ENCODE measurements around the gene PRKCB.

Gene PRKCB

GRCh38 chr16:23836404-23837311, 875 bp downstream of the PRKCB start:
- no peak for DNase-seq

DNA sequence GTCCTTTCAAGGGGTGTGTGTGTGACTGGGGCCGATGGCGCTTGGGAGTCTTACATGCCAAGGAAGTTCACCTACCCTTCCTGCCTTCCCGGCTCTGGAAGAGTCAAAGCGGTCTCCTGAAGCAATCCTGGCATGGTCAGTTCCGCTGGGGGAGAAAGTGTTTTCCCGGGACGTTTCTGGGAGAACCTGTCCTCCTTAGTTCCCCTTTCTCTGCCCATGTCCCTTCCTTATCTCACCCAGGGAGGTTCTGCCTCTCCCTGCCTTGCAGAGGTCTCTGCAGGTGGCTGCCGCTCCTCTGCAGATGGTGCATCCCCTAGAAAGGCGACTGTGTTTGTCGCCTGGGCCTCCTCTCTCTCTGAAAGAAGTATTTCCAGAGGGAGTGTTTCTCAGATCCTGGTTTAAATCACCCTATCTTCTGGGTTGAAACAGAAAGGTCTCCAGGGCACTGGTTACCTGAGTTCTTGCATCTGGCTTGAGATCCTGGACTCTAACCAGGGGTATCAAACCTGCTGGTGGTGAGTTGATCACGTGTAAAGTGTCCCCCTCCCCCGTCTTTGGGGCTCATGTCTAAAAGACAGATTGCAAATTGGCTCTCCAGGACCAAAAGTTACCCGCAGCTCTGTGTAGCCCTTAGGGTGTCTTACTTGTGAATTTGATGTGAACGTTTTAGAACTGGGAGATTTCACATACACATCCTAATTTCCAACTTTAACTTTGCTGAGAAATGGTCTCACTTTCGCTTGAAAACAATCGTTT, 1.9 kb downstream of the PRKCB start:
- no peak for DNase-seq

DNA sequence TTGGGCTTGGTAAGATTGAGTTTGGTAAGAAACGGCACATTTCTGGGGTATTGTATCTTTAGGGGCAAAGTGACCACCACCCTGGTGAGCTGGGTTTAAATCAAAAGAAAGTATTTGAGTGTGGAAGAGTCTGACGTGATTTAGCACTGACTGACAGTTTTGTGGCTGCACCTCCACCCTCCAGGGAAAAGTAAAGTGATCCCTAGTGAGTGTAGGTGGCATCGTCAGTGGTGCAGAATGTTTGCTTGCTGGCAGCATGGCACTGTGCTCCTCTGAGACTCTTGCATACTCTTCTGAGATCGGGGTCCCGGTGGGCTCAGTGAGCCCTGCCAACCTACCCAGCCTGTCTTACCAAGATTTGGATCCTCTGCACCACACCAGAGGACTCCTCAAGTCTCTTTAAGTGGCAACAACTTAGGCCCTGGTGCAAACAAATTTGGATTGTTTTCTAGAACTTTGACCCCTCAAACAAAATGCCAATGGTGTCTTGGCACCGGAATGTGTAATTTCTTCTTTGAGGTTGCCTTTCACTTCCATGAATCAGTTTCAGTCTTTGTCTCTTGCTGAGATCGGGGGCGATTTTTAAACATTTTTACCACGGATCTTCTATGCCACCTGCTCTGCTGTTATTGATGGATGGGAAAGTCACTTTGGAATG, 2.8 kb downstream of the PRKCB start:
- DNase-seq = no peak

GRCh38 chr16:23840310-23840709, 4.5 kb downstream of the PRKCB start:
- no peak for DNase-seq

- DNase-seq = no peak
Observed at GRCh38 chr16:23842137-23842600, 6.4 kb downstream of the PRKCB start.

GRCh38 chr16:23843143-23843542, 7.4 kb downstream of the PRKCB start:
- no peak for DNase-seq

- no peak for DNase-seq
Observed at GRCh38 chr16:23847251-23847650, 11.5 kb downstream of the PRKCB start.

GRCh38 chr16:23847948-23848347, 12.2 kb downstream of the PRKCB start:
- DNase-seq = no peak

GRCh38 chr16:23848958-23849357, 13.2 kb downstream of the PRKCB start:
- DNase-seq = no peak

DNA sequence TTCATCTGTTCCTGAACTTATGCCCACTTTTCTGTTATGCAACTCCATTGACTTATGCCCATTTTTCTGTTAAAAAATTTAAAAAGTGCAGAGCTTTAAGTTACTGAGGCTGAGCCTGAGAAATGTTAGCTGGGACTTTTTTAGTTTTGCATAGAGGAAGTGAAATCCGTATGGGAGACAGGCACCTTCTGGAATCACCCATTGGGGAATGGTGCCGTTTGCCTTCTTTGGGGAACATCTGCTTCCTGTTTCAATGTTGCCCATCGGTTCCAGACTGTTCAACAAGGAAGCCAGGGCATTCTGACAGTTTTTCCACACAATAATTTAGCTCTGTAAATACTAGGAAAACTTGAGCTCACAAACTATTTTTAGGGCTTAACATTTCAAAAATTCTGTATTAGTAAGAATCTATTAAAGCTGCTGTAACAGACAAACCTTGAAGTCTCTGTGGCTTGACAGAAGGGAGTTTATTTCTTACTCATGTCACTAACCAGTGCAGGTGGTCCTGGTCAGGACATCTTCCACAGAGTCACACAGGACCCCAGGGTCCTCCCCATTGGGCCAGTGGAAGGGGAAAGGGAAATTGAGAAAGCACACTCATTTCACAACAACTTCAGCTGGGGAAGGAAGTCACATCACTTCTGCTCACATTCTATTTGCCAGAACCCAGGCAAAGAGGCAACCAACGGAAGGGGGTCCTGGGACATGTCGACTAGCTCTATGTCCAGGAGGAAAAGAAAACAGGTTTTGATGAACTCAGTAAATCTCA, 17.2 kb downstream of the PRKCB start:
- DNase-seq = no peak

DNA sequence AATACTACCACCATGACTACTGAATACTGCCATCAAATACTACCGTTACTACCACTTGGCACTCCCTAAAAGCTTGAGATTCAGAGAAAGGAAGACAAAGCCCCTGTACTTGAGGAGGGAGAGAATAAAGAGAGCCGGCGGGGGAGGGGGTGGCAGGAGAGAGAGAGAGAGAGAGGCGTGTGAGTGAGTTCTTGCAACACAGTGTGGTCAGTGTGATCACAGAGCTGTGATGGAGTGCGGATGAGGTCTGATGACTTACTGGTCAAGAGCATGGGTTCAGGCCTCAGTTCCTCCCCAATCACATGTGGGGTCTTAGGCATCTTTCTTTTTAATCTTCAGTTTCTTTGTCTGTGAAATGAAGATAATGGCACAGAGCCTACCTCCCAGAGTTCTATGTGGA, 19.2 kb downstream of the PRKCB start:
- no peak for DNase-seq

GRCh38 chr16:23856251-23856709, 20.5 kb downstream of the PRKCB start:
- no peak for DNase-seq

GRCh38 chr16:23857256-23857880, 21.6 kb downstream of the PRKCB start:
- no peak for DNase-seq

GRCh38 chr16:23857881-23858269, 22.1 kb downstream of the PRKCB start:
- DNase-seq = no peak

- DNase-seq = no peak
Observed at GRCh38 chr16:23858542-23858941, 22.8 kb downstream of the PRKCB start.

DNA sequence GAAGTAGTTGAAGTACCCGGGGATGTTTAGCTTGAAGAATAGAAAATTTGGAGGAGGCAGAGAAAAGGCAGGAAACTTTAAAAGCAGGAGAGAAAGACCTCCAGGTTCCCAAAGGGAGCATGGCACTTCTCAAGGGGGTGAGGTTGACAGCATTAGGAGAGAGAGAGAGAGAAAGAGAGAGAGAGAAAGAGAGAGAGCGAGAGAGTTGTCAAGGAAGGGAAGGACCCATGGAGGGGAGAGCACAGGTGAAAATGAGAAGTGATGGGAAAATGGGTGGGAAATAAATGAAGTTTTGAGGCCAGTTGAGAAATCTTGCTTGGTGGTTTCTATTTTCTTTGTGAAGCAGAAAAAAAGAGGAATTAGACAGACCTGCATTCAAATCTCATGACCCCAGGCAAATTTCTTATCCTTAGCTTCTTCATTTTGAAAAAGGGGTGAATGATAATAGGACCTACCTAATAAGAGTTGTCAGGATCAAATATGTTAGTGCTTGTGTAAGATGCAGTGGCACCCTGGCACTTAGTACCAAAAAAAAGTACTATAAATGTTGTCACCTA, 24.0 kb downstream of the PRKCB start:
- DNase-seq = no peak

DNA sequence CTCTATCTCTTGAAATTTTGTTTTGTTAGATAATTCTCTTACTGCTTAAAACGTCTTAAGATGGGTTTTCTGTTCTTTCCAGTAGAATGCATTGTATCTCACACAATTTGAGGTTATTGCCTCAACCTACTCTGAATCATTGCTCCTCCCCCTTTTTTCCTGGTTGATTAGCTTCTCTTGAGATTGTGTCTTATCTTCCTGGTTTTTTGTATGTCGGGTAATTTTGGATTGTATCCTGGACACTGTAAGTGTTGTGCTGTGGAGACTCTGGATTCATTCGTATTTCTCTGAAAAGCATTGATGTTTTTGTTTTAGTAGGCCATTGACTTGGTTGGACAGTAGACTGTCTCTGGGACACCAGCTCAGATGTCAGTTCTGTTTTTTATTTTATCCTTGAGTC, 26.1 kb downstream of the PRKCB start:
- DNase-seq = no peak

- DNase-seq = no peak
Observed at GRCh38 chr16:23862556-23862955, 26.8 kb downstream of the PRKCB start.

GRCh38 chr16:23863511-23864422, 28.0 kb downstream of the PRKCB start:
- no peak for DNase-seq

GRCh38 chr16:23865853-23866252, 30.1 kb downstream of the PRKCB start:
- DNase-seq = no peak
